ENCODE measurements around the gene LCE3E.

LCE3E gene

DNA sequence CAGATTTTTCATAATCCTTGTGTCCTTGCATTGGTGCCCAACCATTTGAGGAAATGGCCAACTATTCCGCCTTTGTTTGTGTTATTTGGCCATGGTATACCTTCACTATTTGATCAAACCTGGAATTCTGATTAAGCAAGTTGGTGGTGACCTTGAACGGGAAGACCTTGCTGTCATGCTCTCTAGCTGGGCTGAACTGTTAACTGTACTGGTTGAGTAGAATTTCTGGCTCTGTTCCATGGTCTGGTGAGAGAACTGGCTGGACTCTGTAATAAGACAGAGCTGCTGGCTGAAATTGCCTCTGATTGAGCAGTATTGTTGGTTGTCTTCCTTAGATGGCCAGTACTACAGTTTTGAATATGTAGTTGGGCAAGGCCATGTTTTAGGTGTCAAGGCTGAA, 30.4 kb upstream of the LCE3E start (continued):
- TF ChIP-seq, protein P1, sequence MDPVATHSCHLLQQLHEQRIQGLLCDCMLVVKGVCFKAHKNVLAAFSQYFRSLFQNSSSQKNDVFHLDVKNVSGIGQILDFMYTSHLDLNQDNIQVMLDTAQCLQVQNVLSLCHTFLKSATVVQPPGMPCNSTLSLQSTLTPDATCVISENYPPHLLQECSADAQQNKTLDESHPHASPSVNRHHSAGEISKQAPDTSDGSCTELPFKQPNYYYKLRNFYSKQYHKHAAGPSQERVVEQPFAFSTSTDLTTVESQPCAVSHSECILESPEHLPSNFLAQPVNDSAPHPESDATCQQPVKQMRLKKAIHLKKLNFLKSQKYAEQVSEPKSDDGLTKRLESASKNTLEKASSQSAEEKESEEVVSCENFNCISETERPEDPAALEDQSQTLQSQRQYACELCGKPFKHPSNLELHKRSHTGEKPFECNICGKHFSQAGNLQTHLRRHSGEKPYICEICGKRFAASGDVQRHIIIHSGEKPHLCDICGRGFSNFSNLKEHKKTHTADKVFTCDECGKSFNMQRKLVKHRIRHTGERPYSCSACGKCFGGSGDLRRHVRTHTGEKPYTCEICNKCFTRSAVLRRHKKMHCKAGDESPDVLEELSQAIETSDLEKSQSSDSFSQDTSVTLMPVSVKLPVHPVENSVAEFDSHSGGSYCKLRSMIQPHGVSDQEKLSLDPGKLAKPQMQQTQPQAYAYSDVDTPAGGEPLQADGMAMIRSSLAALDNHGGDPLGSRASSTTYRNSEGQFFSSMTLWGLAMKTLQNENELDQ (tag by site-specific recombination; IDR thresholded peaks at IDR 0.05; ENCODE audit: low read depth) = no peak
- TF ChIP-seq, protein P2, sequence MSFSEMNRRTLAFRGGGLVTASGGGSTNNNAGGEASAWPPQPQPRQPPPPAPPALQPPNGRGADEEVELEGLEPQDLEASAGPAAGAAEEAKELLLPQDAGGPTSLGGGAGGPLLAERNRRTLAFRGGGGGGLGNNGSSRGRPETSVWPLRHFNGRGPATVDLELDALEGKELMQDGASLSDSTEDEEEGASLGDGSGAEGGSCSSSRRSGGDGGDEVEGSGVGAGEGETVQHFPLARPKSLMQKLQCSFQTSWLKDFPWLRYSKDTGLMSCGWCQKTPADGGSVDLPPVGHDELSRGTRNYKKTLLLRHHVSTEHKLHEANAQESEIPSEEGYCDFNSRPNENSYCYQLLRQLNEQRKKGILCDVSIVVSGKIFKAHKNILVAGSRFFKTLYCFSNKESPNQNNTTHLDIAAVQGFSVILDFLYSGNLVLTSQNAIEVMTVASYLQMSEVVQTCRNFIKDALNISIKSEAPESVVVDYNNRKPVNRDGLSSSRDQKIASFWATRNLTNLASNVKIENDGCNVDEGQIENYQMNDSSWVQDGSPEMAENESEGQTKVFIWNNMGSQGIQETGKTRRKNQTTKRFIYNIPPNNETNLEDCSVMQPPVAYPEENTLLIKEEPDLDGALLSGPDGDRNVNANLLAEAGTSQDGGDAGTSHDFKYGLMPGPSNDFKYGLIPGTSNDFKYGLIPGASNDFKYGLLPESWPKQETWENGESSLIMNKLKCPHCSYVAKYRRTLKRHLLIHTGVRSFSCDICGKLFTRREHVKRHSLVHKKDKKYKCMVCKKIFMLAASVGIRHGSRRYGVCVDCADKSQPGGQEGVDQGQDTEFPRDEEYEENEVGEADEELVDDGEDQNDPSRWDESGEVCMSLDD (tag by site-specific recombination; IDR thresholded peaks at IDR 0.05) = no peak
- TF ChIP-seq HOXD13 (CRISPR knock-in tag; IDR thresholded peaks at IDR 0.05; ENCODE audit: borderline replicate concordance) = no peak

DNA sequence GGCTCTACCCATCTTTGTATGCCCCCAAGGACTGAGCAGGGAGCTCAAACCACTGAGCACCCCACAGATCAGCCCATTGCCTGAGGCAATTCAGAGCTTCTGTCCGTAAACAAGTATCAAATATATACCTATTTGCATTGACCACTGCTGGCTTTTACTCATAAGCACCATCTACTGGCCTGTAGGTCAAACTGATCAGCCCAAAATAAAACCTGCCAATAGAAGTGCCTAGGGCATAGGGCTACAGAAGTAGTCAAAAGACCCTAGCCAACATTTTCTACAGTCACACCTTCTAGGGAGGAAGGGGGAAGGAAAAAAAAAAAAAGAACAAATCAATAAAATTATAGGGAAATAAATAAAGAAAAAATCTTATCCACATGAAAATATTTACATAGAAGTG, 19.0 kb upstream of the LCE3E start:
- Histone ChIP-seq H3K9me3 (ENCODE audit: control insufficient read depth, insufficient read depth, low read depth, low read length) (no peaks in the 10 kb centered on the region), H3K27ac (ENCODE audit: extremely low read depth, low read depth, low read length) (no peak overlapping the region), H3K4me1 (ENCODE audit: control insufficient read depth, insufficient read depth, low read length) (no peaks in the 10 kb centered on the region), H3K4me3 (ENCODE audit: low read depth, low read length) (no peak overlapping the region), H3K36me3 (ENCODE audit: control insufficient read depth in 2 of 2, insufficient read depth in 1 of 2, low read length in 2 of 2) (no peaks in the 10 kb centered on the region)
- TF ChIP-seq ZFP41 (tag by site-specific recombination; IDR thresholded peaks at IDR 0.05; ENCODE audit: borderline replicate concordance) (no peak), ZNF2 (tag by site-specific recombination; IDR thresholded peaks at IDR 0.05) (no peak), ZBTB20 (tag by site-specific recombination; IDR thresholded peaks at IDR 0.05) (no peak), ZNF473 (tag by site-specific recombination; IDR thresholded peaks at IDR 0.05) (no peak), ZFP69B (tag by site-specific recombination; IDR thresholded peaks at IDR 0.05) (no peak), ZSCAN23 (tag by site-specific recombination; IDR thresholded peaks at IDR 0.05) (no peak), IKZF3 (tag by site-specific recombination; IDR thresholded peaks at IDR 0.05) (no peak), KLF16 (tag by site-specific recombination; IDR thresholded peaks at IDR 0.05) (no peak), ZBTB8A (tag by site-specific recombination; IDR thresholded peaks at IDR 0.05) (no peak), ZNF274 (IDR thresholded peaks at IDR 0.05; ENCODE audit: low read length) (no peak), ZNF274 (tag by site-specific recombination; IDR thresholded peaks at IDR 0.05; ENCODE audit: borderline replicate concordance) (no peak), ZNF776 (tag by site-specific recombination; IDR thresholded peaks at IDR 0.05; ENCODE audit: borderline replicate concordance) (no peak)
- TF ChIP-seq, protein P3, sequence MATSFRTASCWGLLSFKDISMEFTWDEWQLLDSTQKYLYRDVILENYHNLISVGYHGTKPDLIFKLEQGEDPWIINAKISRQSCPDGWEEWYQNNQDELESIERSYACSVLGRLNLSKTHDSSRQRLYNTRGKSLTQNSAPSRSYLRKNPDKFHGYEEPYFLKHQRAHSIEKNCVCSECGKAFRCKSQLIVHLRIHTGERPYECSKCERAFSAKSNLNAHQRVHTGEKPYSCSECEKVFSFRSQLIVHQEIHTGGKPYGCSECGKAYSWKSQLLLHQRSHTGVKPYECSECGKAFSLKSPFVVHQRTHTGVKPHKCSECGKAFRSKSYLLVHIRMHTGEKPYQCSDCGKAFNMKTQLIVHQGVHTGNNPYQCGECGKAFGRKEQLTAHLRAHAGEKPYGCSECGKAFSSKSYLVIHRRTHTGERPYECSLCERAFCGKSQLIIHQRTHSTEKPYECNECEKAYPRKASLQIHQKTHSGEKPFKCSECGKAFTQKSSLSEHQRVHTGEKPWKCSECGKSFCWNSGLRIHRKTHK (tag by site-specific recombination; IDR thresholded peaks at IDR 0.05) = no peak
- TF ChIP-seq, protein P4, sequence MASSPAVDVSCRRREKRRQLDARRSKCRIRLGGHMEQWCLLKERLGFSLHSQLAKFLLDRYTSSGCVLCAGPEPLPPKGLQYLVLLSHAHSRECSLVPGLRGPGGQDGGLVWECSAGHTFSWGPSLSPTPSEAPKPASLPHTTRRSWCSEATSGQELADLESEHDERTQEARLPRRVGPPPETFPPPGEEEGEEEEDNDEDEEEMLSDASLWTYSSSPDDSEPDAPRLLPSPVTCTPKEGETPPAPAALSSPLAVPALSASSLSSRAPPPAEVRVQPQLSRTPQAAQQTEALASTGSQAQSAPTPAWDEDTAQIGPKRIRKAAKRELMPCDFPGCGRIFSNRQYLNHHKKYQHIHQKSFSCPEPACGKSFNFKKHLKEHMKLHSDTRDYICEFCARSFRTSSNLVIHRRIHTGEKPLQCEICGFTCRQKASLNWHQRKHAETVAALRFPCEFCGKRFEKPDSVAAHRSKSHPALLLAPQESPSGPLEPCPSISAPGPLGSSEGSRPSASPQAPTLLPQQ (tag by site-specific recombination; IDR thresholded peaks at IDR 0.05) = no peak
- TF ChIP-seq, protein P5, sequence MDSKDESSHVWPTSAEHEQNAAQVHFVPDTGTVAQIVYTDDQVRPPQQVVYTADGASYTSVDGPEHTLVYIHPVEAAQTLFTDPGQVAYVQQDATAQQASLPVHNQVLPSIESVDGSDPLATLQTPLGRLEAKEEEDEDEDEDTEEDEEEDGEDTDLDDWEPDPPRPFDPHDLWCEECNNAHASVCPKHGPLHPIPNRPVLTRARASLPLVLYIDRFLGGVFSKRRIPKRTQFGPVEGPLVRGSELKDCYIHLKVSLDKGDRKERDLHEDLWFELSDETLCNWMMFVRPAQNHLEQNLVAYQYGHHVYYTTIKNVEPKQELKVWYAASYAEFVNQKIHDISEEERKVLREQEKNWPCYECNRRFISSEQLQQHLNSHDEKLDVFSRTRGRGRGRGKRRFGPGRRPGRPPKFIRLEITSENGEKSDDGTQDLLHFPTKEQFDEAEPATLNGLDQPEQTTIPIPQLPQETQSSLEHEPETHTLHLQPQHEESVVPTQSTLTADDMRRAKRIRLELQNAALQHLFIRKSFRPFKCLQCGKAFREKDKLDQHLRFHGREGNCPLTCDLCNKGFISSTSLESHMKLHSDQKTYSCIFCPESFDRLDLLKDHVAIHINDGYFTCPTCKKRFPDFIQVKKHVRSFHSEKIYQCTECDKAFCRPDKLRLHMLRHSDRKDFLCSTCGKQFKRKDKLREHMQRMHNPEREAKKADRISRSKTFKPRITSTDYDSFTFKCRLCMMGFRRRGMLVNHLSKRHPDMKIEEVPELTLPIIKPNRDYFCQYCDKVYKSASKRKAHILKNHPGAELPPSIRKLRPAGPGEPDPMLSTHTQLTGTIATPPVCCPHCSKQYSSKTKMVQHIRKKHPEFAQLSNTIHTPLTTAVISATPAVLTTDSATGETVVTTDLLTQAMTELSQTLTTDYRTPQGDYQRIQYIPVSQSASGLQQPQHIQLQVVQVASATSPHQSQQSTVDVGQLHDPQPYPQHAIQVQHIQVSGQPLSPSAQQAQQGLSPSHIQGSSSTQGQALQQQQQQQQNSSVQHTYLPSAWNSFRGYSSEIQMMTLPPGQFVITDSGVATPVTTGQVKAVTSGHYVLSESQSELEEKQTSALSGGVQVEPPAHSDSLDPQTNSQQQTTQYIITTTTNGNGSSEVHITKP (tag by site-specific recombination; IDR thresholded peaks at IDR 0.05) = no peak
- ChIA-PET CTCF (no interaction called here), POLR2A (no interaction called here)

Data from HEK293 (cell line).